Nucleus accumbens (tissue), 56 donors: ENCODE measurements around the gene MMP3.

Experiments used
- DNase-seq, 56 donors: peaks; one replicate each; lab custom pipeline; 2025; lab: John Stamatoyannopoulos, UW

The MMP3 gene

GRCh38 chr11:102833731-102834130 lies 9.7 kb downstream of the MMP3 start:
- no peak for DNase-seq

- DNase-seq, result no peak
These were observed 10.8 kb downstream of the MMP3 start for GRCh38 chr11:102832612-102833011.

GRCh38 chr11:102831489-102832440 lies 11.6 kb downstream of the MMP3 start:
- DNase-seq, result peak in 10 of 56 donors; percentile 0 to 41 (median 2)

- DNase-seq, result no peak
These were observed 12.3 kb downstream of the MMP3 start for GRCh38 chr11:102831128-102831488.

- no peak for DNase-seq
These were observed 13.2 kb downstream of the MMP3 start for GRCh38 chr11:102830001-102830727.

- DNase-seq, result no peak
These were observed 14.0 kb downstream of the MMP3 start for GRCh38 chr11:102829316-102830000.

GRCh38 chr11:102824556-102824955 lies 18.9 kb downstream of the MMP3 start:
- no peak for DNase-seq

GRCh38 chr11:102819491-102819890 lies 23.9 kb downstream of the MMP3 start:
- DNase-seq, result no peak

- no peak for DNase-seq
These were observed 29.9 kb downstream of the MMP3 start for GRCh38 chr11:102813484-102813883.

GRCh38 chr11:102812188-102812587 lies 31.2 kb downstream of the MMP3 start:
- DNase-seq, result no peak

GRCh38 chr11:102810950-102811660 lies 32.3 kb downstream of the MMP3 start:
- DNase-seq, result no peak

GRCh38 chr11:102809971-102810370 lies 33.4 kb downstream of the MMP3 start:
- no peak for DNase-seq

- DNase-seq, result no peak
These were observed 35.5 kb downstream of the MMP3 start for GRCh38 chr11:102807921-102808320.

GRCh38 chr11:102806296-102806695 lies 37.1 kb downstream of the MMP3 start:
- no peak for DNase-seq

- no peak for DNase-seq
These were observed 41.1 kb downstream of the MMP3 start for GRCh38 chr11:102802341-102802740.

GRCh38 chr11:102800767-102801166 lies 42.6 kb downstream of the MMP3 start:
- DNase-seq, result no peak

GRCh38 chr11:102799681-102800340 lies 43.6 kb downstream of the MMP3 start:
- no peak for DNase-seq

- DNase-seq, result no peak
These were observed 45.2 kb downstream of the MMP3 start, which contains the start of gene MMP1 for GRCh38 chr11:102798012-102798746. Gene MMP1, minus strand, starts transcription at chr11:102798160. Its CDS starts 68 bp downstream, at chr11:102798092.

GRCh38 chr11:102794382-102794781 lies 49.0 kb downstream of the MMP3 start:
- no peak for DNase-seq
